Measurements from ENCODE around the gene LDAH.
A peak's percentile ranks its signal among the peaks of the same experiment; 100 is the strongest.

LDAH gene

DNA sequence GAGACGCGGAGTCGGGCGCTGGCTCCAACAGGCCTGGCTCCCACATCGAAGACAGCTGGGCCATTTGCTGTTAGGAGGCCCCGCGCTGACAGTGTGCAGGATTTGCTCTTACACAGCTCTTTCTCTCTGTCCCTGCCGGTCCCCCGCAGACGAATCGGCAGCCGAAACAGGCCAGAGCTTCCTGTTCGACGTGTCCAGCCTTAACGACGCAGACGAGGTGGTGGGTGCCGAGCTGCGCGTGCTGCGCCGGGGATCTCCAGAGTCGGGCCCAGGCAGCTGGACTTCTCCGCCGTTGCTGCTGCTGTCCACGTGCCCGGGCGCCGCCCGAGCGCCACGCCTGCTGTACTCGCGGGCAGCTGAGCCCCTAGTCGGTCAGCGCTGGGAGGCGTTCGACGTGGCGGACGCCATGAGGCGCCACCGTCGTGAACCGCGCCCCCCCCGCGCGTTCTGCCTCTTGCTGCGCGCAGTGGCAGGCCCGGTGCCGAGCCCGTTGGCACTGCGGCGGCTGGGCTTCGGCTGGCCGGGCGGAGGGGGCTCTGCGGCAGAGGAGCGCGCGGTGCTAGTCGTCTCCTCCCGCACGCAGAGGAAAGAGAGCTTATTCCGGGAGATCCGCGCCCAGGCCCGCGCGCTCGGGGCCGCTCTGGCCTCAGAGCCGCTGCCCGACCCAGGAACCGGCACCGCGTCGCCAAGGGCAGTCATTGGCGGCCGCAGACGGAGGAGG, 152.4 kb downstream of the LDAH start:
- Histone ChIP-seq H3K4me3 (ENCODE audit: low read depth in 1 of 2, low read length in 2 of 2) (peak overlapping the region in 1 of 2 donors; percentile 40), H3K36me3 (ENCODE audit: control insufficient read depth in 1 of 2, insufficient read depth in 2 of 2, low read length in 2 of 2) (no peaks in the 10 kb centered on the region), H3K4me1 (ENCODE audit: control insufficient read depth in 1 of 2, insufficient read depth in 2 of 2, low read length in 2 of 2) (peaks cover 0 to 46% of the 10 kb centered on the region in 2 donors), H3K9me3 (ENCODE audit: control insufficient read depth in 1 of 2, low read length in 2 of 2) (no peaks in the 10 kb centered on the region), H3K27ac (ENCODE audit: low read length) (no peak overlapping the region), H3K27me3 (ENCODE audit: low read depth, low read length) (peaks cover 67% of the 10 kb centered on the region)

DNA sequence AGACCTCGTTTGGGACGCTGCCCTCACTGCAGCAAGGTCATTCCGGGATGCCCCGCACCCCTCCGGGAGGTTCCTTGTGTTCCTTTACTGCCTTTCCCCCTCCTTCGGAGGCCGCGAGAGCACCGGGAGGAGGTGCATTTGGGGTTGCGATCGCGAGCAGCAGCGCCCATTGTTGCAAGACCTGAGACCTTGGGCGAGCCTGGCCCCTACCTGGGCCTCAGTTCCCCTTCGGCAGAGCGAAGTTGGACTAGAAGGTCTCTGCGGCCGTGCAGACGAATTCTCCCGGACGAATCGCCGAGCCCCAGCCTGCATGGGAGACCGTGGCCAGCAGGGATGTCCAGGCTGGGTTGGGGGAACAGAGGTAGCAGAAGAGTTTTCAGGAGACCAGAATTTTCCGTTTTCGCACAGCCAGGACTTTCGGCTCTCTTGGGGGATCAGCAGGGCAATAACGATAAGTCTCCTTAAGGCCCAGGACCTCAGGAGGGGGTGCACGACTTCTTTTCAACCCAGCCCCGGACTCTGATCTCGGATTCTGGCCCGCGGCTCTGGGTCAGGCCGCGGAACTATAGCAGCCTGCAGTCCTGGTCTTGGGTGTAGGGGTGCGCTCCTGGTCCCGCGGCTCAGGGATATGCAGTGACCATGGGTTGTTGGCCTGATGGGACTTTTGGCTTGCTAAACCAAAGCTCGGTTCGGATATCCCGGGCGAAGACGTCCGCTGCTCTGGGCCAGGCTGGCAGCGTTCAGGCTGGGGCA, 153.2 kb downstream of the LDAH start:
- no peaks in the 10 kb centered on the region for H3K9me3 ChIP-seq (ENCODE audit: control insufficient read depth in 1 of 2, low read length in 2 of 2)
- no peak overlapping the region for H3K27ac ChIP-seq (ENCODE audit: low read length)
- H3K4me3 ChIP-seq (ENCODE audit: low read depth in 1 of 2, low read length in 2 of 2), result no peak overlapping the region
- no peaks in the 10 kb centered on the region for H3K36me3 ChIP-seq (ENCODE audit: control insufficient read depth in 1 of 2, insufficient read depth in 2 of 2, low read length in 2 of 2)
- peaks cover 0 to 50% of the 10 kb centered on the region in 2 donors for H3K4me1 ChIP-seq (ENCODE audit: control insufficient read depth in 1 of 2, insufficient read depth in 2 of 2, low read length in 2 of 2)
- peaks cover 74% of the 10 kb centered on the region for H3K27me3 ChIP-seq (ENCODE audit: low read depth, low read length)

DNA sequence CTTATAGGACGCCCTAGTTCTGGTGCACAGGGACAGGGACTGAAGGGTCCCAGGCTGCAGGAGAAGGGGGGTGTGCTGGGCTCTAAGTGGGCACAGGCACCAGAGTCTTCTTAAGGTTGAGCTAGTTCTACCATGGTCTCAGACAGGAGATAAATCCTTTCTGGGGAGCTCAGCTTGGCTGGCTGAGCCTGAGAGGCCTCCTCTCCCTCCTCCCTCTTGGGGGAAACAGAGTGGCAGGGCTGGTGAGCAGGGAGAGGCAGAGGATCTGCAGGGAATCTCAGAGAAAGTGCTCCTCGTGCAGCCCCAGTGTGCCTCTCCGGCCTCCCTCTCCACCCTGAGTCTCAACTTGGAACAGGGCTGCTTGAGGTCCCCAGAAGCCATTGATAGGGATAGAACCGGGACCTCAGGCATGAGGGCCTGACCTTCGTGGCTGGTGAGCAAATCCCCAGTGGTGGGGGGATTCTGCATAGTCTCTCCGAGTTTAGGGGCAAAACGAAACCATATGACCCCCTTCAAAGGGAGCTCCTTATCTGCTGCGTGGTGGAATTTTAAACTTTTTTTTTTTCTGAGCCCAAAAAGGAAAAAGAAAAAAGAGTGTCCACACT, 153.9 kb downstream of the LDAH start:
- Histone ChIP-seq H3K36me3 (ENCODE audit: control insufficient read depth in 1 of 2, insufficient read depth in 2 of 2, low read length in 2 of 2) (no peaks in the 10 kb centered on the region), H3K9me3 (ENCODE audit: control insufficient read depth in 1 of 2, low read length in 2 of 2) (no peaks in the 10 kb centered on the region), H3K4me1 (ENCODE audit: control insufficient read depth in 1 of 2, insufficient read depth in 2 of 2, low read length in 2 of 2) (peaks cover 0 to 50% of the 10 kb centered on the region in 2 donors), H3K27ac (ENCODE audit: low read length) (no peak overlapping the region), H3K4me3 (ENCODE audit: low read depth in 1 of 2, low read length in 2 of 2) (no peak overlapping the region), H3K27me3 (ENCODE audit: low read depth, low read length) (peaks cover 81% of the 10 kb centered on the region)

DNA sequence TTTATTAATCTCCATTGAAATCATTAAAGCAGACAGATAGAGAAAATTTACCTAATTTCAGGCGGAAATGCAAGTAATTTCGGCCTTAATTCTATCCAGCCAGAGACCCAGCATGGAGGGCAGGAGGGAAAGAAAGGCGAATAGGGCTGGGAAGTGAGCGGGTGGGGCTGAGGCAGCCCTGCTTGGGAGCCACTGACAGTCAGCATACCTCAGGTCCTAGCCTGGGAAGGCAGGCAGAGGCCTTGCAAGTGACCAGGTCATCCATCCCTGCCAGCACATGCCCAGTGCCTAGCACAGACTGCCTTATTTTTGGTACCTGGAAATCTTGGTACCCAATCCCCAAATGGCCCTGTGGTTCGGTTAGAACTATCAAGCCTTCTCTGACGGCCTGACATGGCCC, 154.4 kb downstream of the LDAH start:
- Histone ChIP-seq H3K36me3 (ENCODE audit: control insufficient read depth in 1 of 2, insufficient read depth in 2 of 2, low read length in 2 of 2) (no peaks in the 10 kb centered on the region), H3K4me3 (ENCODE audit: low read depth in 1 of 2, low read length in 2 of 2) (no peak overlapping the region), H3K27ac (ENCODE audit: low read length) (no peak overlapping the region), H3K27me3 (ENCODE audit: low read depth, low read length) (peaks cover 79% of the 10 kb centered on the region), H3K4me1 (ENCODE audit: control insufficient read depth in 1 of 2, insufficient read depth in 2 of 2, low read length in 2 of 2) (peaks cover 0 to 50% of the 10 kb centered on the region in 2 donors), H3K9me3 (ENCODE audit: control insufficient read depth in 1 of 2, low read length in 2 of 2) (no peaks in the 10 kb centered on the region)

DNA sequence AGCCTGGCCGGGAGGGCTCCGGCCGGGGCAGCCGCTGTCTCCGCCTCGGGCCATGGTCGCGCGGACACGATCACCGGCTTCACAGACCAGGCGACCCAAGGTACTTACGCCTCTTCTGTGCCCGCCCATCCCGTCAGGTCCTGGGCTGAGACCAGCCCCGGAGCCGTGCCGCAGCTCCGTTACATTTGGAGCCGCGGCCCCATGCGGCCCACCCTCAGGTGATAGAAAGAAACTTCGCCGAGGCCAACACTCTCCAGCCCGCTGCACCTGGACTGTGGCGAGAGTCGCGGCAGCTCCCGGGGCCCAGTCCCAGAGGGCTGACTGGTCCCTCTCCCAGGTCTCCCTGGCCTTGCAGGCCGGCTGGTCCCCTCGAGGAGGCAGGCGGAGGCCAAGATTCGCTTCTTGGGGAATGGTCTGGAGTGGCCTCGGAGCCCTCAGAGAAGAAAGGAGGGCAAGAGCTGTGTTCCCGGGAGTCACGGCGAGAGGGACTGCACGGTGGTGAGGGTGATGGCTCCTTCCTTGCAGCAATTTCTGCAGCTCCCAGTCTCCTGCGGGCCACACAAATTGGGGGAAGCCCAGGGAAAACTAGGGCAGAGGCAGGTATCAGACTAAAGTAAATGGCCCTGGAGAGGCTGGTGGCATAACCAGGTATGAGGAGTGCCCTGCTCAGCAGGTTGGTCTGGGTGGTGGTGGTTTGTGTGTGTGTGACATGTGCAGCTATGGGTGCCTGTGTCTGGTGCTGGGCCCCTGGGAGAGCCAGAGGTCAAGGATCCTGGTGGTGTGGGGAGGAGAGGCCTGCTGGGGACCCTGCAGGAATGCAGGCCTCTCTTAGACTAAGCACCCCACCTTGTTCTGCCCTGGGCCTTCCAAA, 155.1 kb downstream of the LDAH start:
- Histone ChIP-seq H3K4me3 (ENCODE audit: low read depth in 1 of 2, low read length in 2 of 2) (peak overlapping the region in 1 of 2 donors; percentile 39), H3K27ac (ENCODE audit: low read length) (no peak overlapping the region), H3K36me3 (ENCODE audit: control insufficient read depth in 1 of 2, insufficient read depth in 2 of 2, low read length in 2 of 2) (no peaks in the 10 kb centered on the region), H3K27me3 (ENCODE audit: low read depth, low read length) (peaks cover 80% of the 10 kb centered on the region), H3K4me1 (ENCODE audit: control insufficient read depth in 1 of 2, insufficient read depth in 2 of 2, low read length in 2 of 2) (peaks cover 0 to 50% of the 10 kb centered on the region in 2 donors), H3K9me3 (ENCODE audit: control insufficient read depth in 1 of 2, low read length in 2 of 2) (no peaks in the 10 kb centered on the region)

DNA sequence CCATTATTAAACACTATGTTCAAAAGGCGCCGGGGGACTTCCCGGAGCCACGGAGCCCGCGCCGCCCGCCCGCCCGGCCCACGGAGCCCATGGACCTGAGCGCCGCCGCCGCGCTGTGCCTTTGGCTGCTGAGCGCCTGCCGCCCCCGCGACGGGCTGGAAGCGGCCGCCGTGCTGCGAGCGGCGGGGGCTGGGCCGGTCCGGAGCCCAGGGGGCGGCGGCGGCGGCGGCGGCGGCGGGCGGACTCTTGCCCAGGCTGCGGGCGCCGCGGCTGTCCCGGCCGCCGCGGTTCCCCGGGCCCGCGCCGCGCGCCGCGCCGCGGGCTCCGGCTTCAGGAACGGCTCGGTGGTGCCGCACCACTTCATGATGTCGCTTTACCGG, 155.8 kb downstream of the LDAH start:
- Histone ChIP-seq H3K27me3 (ENCODE audit: low read depth, low read length) (peaks cover 80% of the 10 kb centered on the region), H3K27ac (ENCODE audit: low read length) (no peak overlapping the region), H3K4me3 (ENCODE audit: low read depth in 1 of 2, low read length in 2 of 2) (peak overlapping the region in 1 of 2 donors; percentile 39), H3K4me1 (ENCODE audit: control insufficient read depth in 1 of 2, insufficient read depth in 2 of 2, low read length in 2 of 2) (peaks cover 0 to 50% of the 10 kb centered on the region in 2 donors), H3K9me3 (ENCODE audit: control insufficient read depth in 1 of 2, low read length in 2 of 2) (no peaks in the 10 kb centered on the region), H3K36me3 (ENCODE audit: control insufficient read depth in 1 of 2, insufficient read depth in 2 of 2, low read length in 2 of 2) (no peaks in the 10 kb centered on the region)

DNA sequence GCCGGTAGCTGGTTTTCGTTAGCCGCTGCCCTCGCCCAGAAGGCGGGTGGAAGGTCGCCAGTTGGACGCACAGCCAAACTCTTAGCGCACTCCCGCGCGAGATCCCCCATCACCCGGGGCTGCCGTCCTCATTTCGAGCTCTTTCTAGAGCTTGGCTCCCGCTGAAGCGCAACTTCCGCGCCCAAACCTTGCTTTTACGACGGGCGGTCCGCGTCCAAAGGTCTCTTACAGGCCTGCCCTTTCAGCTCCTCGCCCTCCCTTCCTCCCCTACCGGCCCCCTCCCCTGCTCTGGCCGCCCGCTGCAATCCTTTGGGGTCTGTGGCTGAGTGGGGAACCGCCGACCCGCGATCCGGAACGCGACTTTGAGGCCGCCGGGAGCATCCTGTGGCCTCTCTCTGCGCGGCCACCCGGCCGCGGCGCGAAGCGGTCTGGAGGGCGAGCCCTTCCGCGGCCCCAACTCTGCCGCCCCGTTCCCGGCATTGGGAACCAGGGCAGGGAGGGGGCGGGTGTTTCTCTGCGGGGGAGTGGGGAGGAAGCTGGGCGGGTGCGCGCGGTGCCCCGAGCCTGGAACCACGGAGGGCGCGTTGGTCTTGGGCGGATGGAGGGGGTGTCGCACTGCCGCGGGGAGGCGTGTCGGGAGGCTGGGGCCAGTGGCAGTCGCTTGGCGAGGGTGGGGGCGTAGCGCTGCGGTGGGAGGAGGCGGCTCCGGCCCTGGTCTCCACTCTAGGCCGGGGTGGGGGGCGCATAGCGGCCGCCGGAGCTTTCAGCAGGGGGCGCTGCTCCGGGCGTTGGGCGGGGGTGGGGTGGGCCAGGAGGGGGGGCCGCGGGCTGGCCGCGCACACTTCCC, 156.4 kb downstream of the LDAH start, which contains the start of gene GDF7:
GDF7 (plus strand) TSS at position 841 of the 847 bp plus-strand sequence. CDS start 96 bp downstream, outside the sequence.
- Histone ChIP-seq H3K4me3 (ENCODE audit: low read depth in 1 of 2, low read length in 2 of 2) (peak within 1 kb of the TSS; percentile 26 to 64), H3K9me3 (ENCODE audit: control insufficient read depth in 1 of 2, low read length in 2 of 2) (no peaks in the 10 kb centered on the region), H3K4me1 (ENCODE audit: control insufficient read depth in 1 of 2, insufficient read depth in 2 of 2, low read length in 2 of 2) (peaks cover 0 to 45% of the 10 kb centered on the region in 2 donors), H3K27me3 (ENCODE audit: low read depth, low read length) (peaks cover 82% of the 10 kb centered on the region), H3K27ac (ENCODE audit: low read length) (no peak within 1 kb of the TSS), H3K36me3 (ENCODE audit: control insufficient read depth in 1 of 2, insufficient read depth in 2 of 2, low read length in 2 of 2) (no peaks in the 10 kb centered on the region)

DNA sequence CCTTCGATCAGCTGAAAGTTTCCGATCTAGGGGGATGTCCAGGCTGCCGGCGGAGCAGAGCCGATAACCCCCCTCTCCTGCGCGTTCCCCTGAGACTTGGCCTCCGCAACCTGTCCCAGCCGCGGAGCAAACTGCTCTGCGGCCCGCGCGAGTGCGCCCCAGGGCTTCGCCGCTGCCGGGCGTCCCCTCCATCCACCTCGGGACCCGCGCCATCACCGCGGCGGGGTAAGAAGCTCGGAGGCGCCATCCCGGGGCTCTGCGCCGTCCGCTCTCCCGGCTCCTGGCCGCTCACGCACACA, 156.9 kb downstream of the LDAH start:
- no peaks in the 10 kb centered on the region for H3K9me3 ChIP-seq (ENCODE audit: control insufficient read depth in 1 of 2, low read length in 2 of 2)
- H3K27me3 ChIP-seq (ENCODE audit: low read depth, low read length), result peaks cover 77% of the 10 kb centered on the region
- H3K4me1 ChIP-seq (ENCODE audit: control insufficient read depth in 1 of 2, insufficient read depth in 2 of 2, low read length in 2 of 2), result peaks cover 0 to 40% of the 10 kb centered on the region in 2 donors
- no peak overlapping the region for H3K27ac ChIP-seq (ENCODE audit: low read length)
- H3K4me3 ChIP-seq (ENCODE audit: low read depth in 1 of 2, low read length in 2 of 2), result peak overlapping the region; percentile 26 to 64
- no peaks in the 10 kb centered on the region for H3K36me3 ChIP-seq (ENCODE audit: control insufficient read depth in 1 of 2, insufficient read depth in 2 of 2, low read length in 2 of 2)

DNA sequence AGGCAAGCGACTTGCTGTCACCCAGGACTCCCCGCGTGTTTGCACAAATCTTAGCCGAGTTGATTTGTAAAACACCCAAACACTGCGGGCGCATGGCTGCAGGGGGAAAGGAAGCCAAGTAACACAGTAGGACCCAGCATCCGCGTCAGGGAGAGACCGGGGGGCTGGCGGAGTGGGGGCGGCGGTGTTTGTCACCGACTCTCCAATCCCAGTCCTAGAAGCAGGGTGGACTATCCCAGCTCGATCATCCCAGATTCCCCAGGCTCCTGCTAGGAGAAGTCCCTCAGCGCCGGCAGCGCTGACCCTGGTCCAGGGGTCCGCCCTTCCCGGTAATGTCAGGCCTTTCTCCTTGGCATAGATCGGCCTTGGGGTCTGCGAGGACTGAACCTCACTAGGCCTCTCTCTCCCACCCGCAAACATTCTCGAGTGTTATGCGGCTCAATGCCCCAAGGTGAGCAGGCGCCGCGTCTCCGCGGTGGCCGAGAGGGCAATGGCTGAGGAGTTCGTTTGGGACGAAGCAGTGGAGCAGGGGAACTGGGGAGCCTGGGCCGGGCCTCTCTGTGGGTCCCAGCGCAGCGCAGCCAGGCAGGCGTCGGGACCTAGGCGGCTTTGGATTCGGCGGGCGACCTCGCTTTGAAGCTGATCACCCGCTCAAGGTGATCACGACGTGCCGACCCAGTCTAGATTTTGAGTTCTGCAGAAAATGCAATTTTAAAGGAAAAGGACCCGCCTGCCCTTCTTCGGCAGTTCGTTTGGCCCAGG, 157.5 kb downstream of the LDAH start:
- Histone ChIP-seq H3K4me1 (ENCODE audit: control insufficient read depth in 1 of 2, insufficient read depth in 2 of 2, low read length in 2 of 2) (peaks cover 0 to 35% of the 10 kb centered on the region in 2 donors), H3K27me3 (ENCODE audit: low read depth, low read length) (peaks cover 77% of the 10 kb centered on the region), H3K36me3 (ENCODE audit: control insufficient read depth in 1 of 2, insufficient read depth in 2 of 2, low read length in 2 of 2) (no peaks in the 10 kb centered on the region), H3K4me3 (ENCODE audit: low read depth in 1 of 2, low read length in 2 of 2) (peak overlapping the region in 1 of 2 donors; percentile 64), H3K9me3 (ENCODE audit: control insufficient read depth in 1 of 2, low read length in 2 of 2) (no peaks in the 10 kb centered on the region), H3K27ac (ENCODE audit: low read length) (no peak overlapping the region)
